ENCODE measurements around the gene USH2A.

Gene USH2A

DNA sequence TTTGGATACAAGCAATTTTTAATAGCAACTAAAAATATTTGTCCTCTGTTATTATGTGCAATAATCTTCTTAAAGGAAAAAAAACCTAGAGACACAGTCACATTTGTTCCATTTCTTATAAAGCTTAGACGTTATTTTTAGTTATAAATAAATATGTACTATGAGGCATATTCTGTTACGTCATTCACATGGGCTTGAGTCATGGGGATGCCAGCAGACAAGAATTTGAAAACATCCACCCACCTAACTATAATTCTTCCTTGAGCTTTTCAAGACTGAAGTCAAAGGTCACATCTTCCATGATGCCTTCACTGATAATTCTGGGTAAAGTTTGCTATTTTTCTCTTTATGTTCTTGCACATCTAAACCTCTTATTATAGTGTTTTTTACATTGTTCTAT, 587.3 kb downstream of the USH2A start:
- DNase-seq: no peak

DNA sequence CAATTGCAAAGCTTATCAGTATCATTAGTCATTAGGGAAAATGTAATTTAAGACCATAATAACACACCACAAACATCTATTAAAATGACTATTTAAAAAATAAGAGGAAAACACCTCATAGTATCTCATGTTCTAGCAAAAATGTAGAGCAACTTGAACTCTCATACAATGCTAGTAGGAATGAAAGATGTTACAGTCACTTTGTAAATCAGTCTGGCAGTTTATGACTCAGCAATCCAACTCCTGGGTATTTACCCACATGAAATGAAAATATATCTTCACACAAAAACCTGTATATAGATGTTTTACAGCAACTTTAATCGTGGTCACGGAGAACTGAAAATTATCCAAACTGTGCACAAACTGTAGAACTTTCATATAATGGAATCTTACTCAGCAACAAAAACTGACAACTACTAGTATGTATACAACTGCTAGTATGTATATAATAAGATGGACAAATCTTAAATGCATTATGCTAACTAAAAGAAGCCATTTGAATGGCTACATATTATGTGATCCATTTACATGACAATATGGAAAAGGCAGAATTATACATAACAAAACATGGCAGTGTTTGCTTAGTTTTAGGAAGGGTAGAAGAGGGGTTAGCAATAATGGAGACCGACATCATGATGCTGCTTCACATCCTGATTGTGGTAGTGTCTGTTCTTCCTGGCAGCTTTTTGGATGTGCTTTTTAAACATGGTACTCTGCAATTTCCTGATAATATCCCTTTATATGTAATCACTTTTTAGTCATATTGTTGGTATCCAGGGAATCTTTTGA, 589.1 kb downstream of the USH2A start:
- no peak for DNase-seq

DNA sequence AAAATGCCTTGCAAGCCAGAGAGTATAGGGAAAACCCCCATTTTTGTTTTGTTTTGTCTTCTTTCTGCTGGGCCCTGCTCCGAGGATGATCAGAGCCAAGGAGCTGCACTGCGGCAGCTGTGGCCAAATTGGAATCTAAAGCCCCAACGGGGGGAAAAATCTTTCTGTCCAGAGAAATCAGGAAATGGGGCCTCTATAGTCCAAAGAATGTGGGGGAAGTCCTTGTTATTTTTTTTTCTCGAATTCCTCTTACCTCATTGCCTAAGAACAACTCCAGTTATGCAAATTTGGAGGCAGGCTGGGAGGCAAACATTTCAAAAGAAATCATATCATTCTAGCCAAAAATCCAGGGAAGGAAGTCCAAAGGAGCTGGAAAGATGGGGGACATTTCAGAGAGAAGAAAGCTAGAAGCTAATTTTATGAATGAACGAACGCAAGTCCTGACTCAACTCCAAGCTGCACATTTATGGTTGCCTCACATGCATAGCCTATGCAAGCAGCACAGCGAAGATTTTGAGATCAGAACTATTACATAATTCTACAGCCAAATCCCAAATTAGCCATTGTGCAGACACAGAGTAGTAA, 592.9 kb downstream of the USH2A start:
- no peak for DNase-seq

DNA sequence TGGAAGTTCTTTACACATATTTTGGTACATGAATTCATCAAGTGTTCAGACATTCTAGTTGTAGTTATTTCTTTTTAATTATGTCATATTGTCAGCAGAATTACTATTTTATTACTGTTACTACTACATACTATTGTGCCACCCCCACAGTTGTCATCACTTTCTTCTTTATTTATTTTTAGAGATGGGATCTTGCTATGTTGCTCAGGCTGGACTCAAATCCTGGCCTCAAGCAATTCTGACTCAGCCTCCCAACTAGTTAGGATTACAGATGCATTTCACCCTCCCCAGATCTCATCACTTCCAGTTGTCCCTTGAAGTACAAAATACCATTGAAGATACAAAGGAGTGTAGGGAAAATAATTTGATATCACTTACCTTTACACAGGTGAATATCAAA, 598.2 kb downstream of the USH2A start:
- no peak for DNase-seq

DNA sequence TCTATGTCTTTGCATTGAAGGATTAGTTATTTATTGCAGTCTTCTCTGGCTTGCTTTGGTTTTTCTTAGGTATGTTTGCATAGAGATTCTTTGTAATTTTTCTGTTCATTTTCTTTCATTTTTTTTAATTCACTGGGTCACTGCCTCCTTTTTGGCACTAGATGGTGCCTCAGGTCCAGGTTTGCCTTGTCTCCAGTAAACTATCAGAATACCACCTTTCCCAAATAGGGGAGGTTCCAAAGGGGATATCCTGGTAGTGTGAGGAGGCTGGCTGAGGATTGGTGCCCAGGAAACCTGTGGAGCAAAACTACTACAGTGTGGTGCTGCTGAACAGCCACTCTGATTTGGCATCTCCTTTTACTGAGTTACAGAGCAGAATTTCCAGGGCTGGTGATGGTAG, 599.0 kb downstream of the USH2A start:
- peak in 1 of 2 experiments; percentile 1 for DNase-seq

DNA sequence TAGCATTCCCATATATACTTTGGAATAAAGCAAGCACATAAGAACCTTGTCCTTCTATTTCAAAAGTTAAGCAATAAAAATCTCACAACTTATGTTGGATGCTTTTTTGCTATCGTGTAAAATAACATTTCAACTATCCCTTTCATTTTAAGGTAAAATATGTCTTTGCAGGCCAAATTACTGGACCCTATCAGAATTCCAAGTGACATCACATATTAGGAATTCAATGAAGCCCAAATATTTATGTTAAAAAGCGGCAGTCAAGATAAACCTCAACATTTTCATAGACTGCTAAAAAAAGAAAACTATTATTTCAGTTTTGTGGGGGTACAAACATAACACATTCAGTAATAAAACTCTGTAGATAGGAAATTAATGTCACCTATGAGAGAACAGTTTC, 604.1 kb downstream of the USH2A start:
- no peak for DNase-seq

DNA sequence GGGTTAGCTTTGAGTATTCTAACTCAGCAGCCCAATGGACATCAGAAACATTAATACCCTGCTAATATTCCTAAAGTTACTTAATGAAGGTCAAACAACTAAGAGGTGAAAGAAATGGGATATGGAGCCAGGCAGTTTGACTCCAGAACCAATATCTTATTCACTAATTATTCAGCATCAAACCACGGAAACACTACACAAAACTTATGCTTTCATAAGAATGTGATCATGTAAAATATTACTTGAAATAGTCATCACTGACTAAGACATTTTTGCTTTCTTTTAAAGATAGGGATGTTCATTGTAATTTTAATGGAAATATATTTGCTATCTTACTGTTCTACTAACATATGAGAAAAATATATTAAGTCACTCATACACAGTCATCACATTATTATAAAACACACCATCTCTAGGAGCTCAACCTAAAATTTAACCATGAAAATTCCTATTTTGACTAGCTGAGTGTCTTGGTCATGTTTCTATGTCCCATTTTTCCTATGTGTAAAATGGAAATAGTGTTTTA, 615.3 kb downstream of the USH2A start:
- DNase-seq: no peak

DNA sequence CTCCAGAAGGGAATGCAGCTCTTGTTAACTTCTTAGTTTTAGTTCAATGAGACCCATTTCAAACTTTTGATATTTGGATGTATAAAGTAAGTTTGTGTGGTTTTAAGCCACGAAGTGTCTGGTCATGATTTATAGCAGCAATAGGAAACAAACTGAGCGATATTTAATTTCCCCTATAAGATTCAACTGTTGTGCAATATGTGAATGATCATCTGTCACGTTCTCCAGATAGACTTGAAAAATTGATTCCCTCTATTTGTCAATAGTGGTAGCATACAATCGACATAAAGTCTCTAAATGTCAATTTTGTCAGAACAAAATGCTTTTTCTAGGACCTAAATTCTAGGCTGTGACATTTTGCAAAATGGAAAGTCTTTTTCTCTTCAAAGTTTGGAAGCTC, 616.0 kb downstream of the USH2A start:
- DNase-seq: no peak

DNA sequence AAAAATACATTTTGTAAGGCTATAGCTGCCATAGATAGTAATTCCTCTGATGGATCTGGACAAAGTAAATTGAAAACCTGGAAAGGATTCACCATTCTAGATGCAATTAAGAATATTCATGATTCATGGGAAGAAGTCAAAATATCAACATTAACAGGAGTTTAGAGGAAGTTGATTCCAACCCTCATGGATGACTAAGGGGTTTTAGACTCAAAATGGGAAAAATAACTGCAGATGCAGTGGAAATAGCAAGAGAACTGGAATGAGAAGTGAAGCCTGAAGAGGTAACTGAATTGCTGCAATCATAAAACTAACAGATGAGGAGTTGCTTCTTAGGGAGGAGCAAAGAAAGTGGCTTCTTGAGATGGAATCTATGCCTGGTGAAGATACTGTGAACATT, 625.4 kb downstream of the USH2A start:
- no peak for DNase-seq

DNA sequence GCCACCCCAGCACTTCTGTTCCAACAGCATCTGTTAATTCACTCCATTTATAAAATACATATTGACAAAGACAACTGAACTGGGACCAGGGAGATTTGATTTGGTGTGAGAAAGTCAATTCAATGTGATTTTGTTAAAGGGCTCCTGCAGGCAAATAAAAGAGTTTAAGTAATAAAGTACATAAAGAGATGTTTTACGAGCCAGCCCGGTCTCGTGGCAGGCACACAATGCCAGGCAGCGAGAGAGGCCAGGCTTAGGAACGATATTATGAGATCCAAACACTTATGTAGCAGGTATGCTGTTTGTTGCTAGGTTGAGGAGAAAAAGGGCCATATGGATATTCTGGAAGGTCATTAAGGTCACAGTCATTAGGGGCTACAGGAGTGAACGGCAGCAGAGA, 629.1 kb downstream of the USH2A start:
- no peak for DNase-seq

DNA sequence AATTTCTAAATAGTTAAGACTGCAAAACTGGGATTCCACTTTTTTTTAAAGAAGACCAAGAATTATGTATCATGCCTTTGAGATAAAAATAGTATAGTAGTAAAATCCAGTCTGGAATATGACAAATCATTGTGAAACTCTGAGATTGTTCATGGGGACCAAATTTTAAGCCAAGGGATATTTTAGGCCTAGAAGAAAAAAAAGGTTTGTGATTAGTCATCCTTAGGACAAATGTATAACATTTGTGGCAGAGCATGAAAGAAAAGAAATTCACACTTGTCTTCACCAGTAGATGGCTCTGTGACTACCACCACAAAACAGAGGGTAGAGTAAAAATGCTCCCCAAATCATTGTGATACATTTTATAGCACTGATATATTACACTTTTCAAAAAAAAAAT, 630.1 kb downstream of the USH2A start:
- peak; percentile 19 to 37 for DNase-seq

DNA sequence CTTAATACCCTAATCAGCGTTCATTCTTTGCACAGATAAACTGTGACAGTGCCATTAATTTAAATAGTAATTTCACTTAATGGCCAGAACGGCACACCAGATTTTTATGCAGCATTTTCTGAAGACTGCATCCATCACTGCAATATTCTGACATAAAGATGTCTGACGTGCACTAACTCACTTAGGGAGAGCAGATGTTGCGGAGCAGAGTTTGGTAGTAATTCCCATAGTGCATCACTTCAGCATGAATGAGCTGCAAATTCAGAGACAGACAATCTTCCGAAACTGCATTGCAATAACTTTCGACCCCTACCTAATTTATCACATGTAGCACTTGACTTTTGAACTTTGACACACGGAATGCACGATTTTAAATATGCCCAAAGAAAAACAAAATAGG, 630.8 kb downstream of the USH2A start:
- no peak for DNase-seq

DNA sequence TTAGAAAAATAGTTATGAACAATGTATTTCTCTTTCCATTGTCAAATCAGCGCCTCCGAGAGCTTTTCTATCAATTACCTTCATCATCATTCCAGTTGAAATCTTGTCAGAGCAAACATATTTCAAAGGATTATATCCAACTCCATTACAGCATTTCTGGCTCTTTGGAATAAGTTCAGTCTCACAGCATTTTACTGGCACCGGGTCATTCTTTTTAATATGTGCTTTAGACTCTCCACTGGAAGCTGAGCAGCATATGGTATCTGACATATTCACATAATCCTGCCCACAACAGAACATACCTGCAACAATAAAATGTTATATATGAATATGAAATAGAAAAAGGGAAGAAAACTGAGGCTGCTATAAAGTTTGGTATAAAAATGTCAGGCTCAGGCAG, 633.3 kb downstream of the USH2A start:
- DNase-seq: no peak

DNA sequence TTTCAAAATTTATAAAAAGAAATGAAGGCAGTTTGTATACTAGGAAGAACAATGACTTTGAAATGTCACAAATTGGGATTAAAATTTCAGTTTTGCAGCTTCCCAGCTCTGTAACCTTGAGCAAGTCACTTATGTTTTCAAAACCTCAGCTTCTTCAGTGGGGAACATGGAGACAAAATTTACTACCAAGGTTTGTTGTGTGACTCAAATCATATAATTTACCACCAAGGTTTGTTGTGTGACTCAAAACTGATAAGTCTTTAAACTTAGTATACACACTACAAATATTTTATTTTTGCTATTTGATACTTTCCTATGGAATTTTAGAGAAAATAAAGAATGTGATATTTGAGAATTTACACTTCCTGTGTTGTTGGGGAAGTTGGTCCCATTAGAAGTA, 636.3 kb downstream of the USH2A start:
- no peak for DNase-seq

DNA sequence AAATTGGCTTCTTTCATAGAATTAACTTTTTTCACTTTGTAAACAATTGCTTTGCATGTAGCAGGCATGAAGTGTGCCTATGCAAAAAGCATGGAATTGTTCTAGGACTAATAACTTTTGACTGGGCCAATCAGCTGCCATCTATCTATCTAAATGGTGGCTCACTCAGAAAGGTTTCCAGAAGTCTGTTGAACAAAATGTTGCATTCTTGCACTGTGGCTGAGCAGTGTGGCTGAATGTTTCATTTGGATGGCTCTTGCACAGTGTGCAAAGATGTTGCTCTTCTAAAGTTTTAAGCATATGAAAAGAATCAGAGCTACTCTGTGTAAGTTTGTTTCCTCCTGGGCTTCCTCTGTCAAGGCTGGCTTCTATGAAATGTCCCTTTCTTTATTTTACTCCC, 642.6 kb downstream of the USH2A start:
- no peak for DNase-seq

DNA sequence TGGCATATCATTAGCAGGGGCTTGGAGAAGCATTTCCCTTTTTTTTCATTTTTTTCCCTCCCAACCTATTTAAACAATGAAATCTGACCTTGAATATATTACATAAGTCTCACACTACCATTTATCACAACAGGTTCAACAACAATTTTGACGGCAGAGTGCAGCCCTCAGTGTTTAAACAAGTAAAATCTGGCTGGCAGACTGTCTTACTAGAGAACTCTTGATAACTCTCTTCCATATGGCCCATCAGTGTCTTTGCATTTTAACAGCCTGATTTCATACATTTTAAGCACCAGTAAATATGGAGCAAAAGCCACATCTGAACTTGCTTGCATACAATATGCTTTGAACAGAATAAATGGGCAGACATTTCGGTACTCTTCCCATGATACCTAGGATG, 643.1 kb downstream of the USH2A start:
- no peak for DNase-seq

DNA sequence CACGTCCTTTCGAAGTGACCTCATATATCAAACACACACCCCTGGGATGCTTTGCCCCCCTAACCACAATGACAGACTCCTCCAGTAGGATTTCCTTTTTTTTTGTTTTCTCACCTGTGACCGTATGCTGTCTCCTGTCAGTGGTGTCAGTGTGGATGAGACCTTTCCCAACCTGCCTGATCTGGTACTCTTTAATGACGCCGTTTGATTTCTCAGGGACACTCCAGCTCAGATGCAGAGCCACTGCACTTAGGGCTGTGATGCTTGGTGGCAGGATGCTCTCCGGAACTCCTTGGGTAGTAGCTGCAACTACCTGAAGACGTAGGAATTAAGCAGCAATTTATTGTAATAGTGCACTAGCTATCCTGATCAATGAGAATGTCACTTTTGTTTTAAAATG, 643.5 kb downstream of the USH2A start:
- DNase-seq: no peak

DNA sequence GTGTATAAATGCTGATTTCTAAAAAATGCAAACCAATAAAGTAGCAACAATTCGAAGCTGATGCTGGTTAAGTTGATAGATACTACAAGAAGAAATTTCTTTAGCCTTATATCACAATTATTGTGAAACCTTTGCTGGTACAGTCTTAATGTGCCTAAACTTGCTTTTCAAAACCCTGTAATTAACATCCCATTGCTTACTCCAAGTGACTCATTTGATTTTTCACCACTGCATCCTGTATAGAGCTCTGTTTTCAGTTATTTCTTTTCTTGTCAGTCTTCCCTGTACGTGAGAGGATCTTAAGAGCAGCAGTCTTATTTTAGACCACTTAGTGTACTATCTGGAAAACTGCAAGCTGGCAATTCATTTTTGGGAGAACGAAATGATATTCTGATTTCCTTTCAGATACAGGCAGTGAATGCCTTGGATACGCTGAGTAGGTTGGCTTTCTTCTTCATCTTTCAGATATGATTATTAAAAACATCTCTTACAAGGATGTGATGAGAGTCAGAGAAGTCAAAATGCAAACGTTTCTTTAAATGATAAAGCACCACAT, 645.8 kb downstream of the USH2A start:
- no peak for DNase-seq

DNA sequence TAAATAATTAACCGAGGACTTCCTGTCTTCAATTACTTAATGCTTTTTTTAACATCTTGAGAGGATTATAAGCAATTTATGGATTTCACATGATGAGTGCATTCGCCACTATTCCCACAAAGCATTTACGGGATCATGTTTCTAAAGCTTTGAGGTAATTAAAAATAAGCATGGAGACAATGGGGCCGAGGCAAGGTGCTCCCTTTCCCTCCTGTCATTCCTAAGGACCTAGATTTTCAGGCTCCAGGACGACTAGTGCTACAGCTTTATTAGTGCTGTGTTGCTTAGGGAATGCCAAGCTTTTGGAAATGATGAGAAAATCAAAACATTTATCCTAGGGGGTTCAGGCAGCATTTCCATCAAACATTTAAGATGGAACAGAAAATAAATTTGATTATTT, 646.9 kb downstream of the USH2A start:
- no peak for DNase-seq

DNA sequence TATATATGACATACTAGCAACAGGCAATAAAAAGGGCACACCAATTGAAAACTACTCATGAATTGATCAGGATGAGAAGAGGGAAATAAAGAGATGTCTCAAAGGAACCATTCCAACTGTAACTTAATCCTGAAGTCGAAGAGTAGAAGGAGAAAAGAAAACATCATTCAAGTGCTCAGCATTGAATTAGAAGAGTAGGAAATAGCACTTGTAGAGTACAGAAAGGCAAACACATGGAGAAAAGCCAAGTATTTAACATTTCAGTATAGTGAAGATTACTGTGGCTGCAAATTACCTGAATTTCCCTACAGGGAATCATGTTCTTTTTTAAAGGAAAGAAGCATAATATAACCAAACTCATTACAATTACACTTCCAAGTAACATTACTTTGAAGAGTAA, 651.1 kb downstream of the USH2A start:
- DNase-seq: no peak

DNA sequence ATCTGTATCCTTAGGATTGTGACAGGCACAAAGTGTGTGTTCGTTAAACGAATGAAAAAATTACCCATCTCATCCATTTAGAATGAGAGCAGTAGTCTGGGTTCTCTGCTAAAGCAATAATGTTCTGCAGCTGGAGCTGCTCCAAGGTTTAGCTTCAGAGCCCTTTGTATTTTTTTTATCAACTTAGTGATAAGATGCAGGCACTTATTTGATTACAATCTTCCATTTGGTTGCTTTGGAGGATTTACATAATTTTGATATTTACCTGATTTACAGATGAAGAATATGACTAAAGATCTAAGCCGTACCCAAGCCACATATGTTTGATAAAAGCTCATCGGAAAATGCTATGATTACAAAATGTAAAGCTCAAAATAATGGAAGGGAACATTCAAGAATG, 654.9 kb downstream of the USH2A start:
- DNase-seq: no peak

DNA sequence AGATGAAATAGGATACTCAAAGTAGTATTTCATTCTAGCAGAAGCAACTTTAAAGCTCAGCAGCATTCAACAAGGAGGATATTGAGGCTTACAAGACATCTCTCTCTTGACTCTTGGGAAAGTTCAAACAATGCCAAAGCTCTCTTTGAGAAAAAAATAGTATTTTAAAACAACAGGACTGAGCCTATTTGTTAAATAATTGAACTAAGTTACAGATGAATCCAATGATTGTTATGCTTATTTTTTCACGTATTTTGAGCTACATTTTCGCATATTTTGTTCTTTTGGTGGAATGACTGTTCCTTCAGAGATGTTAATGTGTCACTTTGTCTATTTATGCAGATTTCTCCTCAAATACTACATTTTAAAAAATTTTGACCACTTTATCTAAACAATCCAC, 655.5 kb downstream of the USH2A start:
- no peak for DNase-seq

DNA sequence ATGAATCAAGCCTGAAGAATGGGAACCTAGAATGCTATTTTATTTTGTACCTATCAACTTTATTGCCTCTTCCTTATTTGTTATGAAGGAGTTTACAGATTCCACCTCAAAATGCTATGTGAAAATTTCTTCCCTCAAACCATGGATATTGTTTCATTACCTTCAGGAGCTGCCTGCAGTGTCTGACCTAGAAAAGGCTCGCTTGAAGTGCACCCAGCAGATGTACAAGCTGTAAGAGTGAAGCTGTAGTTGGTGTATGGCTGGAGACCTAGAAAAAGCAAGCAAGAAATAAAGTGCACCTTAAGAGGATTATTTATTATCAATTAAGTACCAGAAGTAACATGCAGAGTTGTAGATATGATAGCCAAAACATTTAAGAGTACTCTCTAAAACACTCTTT, 656.7 kb downstream of the USH2A start:
- DNase-seq: no peak

DNA sequence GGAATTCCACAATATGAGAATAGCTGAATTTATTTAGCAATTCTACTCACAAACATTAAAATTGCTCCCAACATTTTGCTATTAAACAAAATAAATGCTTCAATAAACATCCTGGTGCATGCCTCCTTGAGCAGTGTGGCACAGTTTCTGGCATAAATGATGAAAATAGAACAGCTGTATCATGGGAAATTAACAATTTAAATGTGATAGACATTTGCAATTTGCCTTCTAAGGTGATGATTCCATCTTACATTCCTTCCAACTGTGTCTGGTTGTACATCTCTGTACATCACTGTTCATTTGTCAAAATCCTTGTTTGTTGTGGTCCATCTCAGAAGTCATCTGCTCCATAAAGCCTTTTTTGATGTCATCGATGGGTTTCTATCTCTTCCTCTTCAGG, 657.4 kb downstream of the USH2A start:
- no peak for DNase-seq

DNA sequence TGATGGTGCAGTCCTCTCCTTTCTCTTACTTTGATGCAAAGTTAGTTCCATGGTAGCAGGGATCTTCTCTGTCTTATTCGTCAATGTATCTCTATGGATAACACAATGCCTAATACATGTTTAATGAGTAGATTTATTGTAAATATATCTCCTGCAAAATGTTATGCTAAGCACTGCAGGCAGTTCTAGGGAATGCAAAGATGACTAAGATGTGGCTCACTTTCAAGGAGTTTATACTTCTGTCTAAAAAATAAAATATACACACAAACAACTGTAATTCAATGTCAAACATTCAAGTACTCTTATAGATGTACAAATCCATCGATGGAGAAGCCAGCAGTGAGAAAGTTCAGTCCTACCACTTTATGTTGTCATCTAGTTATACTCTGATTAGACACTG, 661.8 kb downstream of the USH2A start:
- DNase-seq: no peak
